CD8-positive, alpha-beta memory T cell (primary cell): ENCODE measurements around the gene HOXB13. TPM values are rescaled to one million over a fixed set of nuclear protein-coding genes. Genes with fewer than 3 reads are reported as not detected.

Experiments used
- CTCF ChIA-PET: fragments of 350-600 bp; sonication (Branson Sonifier 250); formaldehyde crosslinking; loops from one replicate; lab custom pipeline; 2021; ENCODE audit warnings: antibody characterized with exemption; lab: Charles Lee
- POLR2A ChIA-PET: fragments of 350-600 bp; sonication (Branson Sonifier 250); formaldehyde crosslinking; loops from one replicate; lab custom pipeline; 2021; ENCODE audit warnings: antibody characterized with exemption; lab: Charles Lee
- DNase-seq, 5 donors: peaks; one replicate each; pipeline versions ENCODE4 v3.0.0 to v3.0.0-alpha.2; 2020 to 2022; ENCODE audit warnings: mixed read lengths in 1 of 5
- H3K27ac ChIP-seq: one replicate; pipeline ENCODE4 v1.7.0; 2013; ENCODE audit warnings: low read depth, mild to moderate bottlenecking, low read length, moderate library complexity
- H3K27me3 ChIP-seq: 2 replicates; pipeline ENCODE4 v1.7.0; 2013; ENCODE audit warnings: low read length, mild to moderate bottlenecking; ENCODE audit not compliant: insufficient read depth, poor library complexity, severe bottlenecking
- H3K36me3 ChIP-seq: 2 replicates; pipeline ENCODE4 v1.7.0; 2013; ENCODE audit warnings: mild to moderate bottlenecking, low read length, moderate library complexity; ENCODE audit not compliant: insufficient read depth
- H3K4me1 ChIP-seq: 2 replicates; pipeline ENCODE4 v1.7.0; 2013; ENCODE audit warnings: mild to moderate bottlenecking, low read length, moderate library complexity; ENCODE audit not compliant: insufficient read depth
- H3K4me3 ChIP-seq: 2 replicates; pipeline ENCODE4 v1.7.0; 2013; ENCODE audit warnings: mild to moderate bottlenecking, low read length
- H3K9me3 ChIP-seq: 2 replicates; pipeline ENCODE4 v1.7.0; 2013; ENCODE audit warnings: mild to moderate bottlenecking, low read length
- H3K27ac Mint-ChIP-seq, 8 donors: one replicate each; pipeline ENCODE4 v1.8.0; 2020 to 2021; ENCODE audit warnings: mixed read lengths in 8 of 8, mild to moderate bottlenecking in 6 of 8, inconsistent platforms in 3 of 8, moderate library complexity in 3 of 8
- H3K27me3 Mint-ChIP-seq, 2 donors: one replicate each; pipeline ENCODE4 v1.8.0; 2020 to 2021; ENCODE audit warnings: mixed read lengths in 2 of 2, mild to moderate bottlenecking in 1 of 2, moderate library complexity in 1 of 2
- H3K36me3 Mint-ChIP-seq, 3 donors: one replicate each; pipeline ENCODE4 v1.8.0; 2020 to 2021; ENCODE audit warnings: mixed read lengths in 3 of 3, inconsistent platforms in 1 of 3, mild to moderate bottlenecking in 1 of 3
- H3K4me1 Mint-ChIP-seq, 3 donors: one replicate each; pipeline ENCODE4 v1.8.0; 2020 to 2021; ENCODE audit warnings: mixed read lengths in 3 of 3, inconsistent platforms in 1 of 3, mild to moderate bottlenecking in 1 of 3
- H3K4me3 Mint-ChIP-seq, 7 donors: one replicate each; pipeline ENCODE4 v1.8.0; 2020 to 2021; ENCODE audit warnings: mixed read lengths in 7 of 7, mild to moderate bottlenecking in 6 of 7, moderate library complexity in 4 of 7, inconsistent platforms in 2 of 7
- H3K9me3 Mint-ChIP-seq, 5 donors: one replicate each; pipeline ENCODE4 v1.8.0; 2020 to 2022; ENCODE audit warnings: mixed read lengths in 5 of 5, mild to moderate bottlenecking in 3 of 5, moderate library complexity in 2 of 5, inconsistent platforms in 1 of 5
- polyA plus RNA-seq: library from polyadenylated mRNA; unstranded; fragments of 300-500 nt; fragmentation: Illumina TruSeq; gene quantifications from one replicate; pipeline ENCODE4 v1.2.3, GENCODE V29; 2021
- total RNA-seq, 2 experiments: library from RNA; stranded (reverse); gene quantifications; one replicate each; pipeline ENCODE4 v1.2.3, GENCODE V29; 2021

Gene HOXB13
- total RNA-seq (not detected), polyA plus RNA-seq (not detected)

DNA sequence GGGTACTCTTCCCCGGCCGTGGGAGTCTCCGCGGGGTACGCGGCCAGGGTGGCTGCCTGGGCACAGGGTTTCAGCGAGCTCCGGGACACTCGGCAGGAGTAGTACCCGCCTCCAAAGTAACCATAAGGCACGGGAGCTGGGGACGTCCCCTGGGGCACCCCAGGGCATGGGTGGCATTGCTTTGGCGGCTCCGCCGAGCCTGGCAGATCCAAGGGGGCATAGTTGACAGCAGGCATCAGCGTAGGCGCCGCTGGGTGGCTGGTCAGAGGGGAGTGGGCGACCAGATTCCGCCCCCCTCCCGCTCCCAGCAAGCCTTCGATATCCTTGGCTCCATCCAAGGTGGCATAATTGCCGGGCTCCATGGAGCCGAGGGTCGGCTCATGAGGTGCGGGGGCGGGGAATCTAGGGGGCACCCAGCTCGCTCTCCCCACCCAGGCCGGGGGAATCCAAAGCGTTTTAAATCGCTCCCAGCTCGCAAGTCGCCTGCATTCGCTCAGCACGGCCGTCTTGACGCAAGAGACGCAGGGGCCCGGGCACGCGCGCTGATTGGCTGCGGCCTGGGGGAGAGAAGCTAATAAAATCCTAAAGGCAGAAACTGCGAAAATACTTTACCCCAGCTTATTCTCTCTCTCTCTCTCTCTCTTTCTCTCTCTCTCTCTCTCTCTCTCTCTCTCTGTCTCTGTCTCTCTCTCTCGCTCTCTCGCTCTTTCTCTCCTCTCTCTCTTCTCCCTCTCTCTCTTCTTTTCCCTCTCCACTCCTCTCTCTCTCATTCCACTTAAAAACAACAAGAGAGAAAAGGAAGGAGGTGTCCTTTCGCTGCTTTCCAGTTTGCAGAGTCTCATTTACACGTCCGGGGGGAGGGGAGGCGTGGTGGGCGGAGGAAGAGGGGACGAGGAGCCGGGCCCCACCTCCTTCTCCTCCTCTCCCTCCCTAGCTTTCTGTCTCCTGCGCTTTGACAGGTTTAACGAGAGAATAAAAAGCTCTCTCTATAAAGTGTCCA, at the start of gene HOXB13:
Gene HOXB13 (minus strand): TSS at position 519 of the 1,000 bp plus-strand sequence. CDS start 157 bp downstream, at position 362.
- Mint-ChIP-seq H3K4me1 (peaks cover 42 to 58% (median 43%) of the 10 kb centered on the region in 3 donors), H3K27ac (peak within 1 kb of the TSS in 3 of 8 donors; percentile 36 to 70 (median 64)), H3K4me3 (peak within 1 kb of the TSS; percentile 44 to 81 (median 61)), H3K27me3 (peaks cover 86 to 94% of the 10 kb centered on the region in 2 donors), H3K9me3 (peaks cover 0 to 1% (median 0%) of the 10 kb centered on the region in 5 donors), H3K36me3 (no peaks in the 10 kb centered on the region)
- H3K27me3 ChIP-seq = peaks cover 96% of the 10 kb centered on the region
- H3K36me3 ChIP-seq = no peaks in the 10 kb centered on the region
- DNase-seq = peak in 1 of 5 donors; percentile 30
- no peak within 1 kb of the TSS for H3K27ac ChIP-seq
- no peaks in the 10 kb centered on the region for H3K9me3 ChIP-seq
- ChIA-PET CTCF (no interaction called here), POLR2A (no interaction called here)
- H3K4me3 ChIP-seq = peak within 1 kb of the TSS; percentile 22
- peaks cover 30% of the 10 kb centered on the region for H3K4me1 ChIP-seq

DNA sequence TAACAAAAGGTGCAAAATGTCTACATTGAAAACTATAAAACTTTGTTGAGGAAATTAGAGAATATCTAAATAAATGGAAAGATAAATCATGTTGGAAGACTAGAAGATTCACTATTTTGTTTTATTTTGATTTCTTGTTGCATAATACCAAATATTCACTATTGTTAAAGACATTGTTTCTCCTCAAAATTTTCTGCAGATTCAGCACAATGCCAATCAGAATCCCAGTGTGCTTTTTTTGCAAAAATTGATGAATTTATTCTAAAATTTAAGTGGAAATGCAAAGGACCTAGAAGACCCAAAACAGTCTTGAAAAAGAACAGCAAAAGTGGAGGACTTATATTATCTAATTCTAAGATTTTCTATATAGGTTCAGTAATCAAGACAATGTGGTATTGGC, 48.1 kb upstream of the HOXB13 start:
- Histone ChIP-seq H3K4me3 (no peak overlapping the region), H3K36me3 (no peaks in the 10 kb centered on the region), H3K27ac (no peak overlapping the region), H3K9me3 (no peaks in the 10 kb centered on the region), H3K27me3 (no peaks in the 10 kb centered on the region), H3K4me1 (no peaks in the 10 kb centered on the region)
- Mint-ChIP-seq H3K36me3 (no peaks in the 10 kb centered on the region), H3K4me3 (no peak overlapping the region), H3K27ac (no peak overlapping the region), H3K27me3 (peaks cover 27 to 34% of the 10 kb centered on the region in 2 donors), H3K9me3 (peaks cover 0 to 2% (median 0%) of the 10 kb centered on the region in 5 donors), H3K4me1 (no peaks in the 10 kb centered on the region)
- no peak for DNase-seq
- ChIA-PET POLR2A (no interaction called here), CTCF (no interaction called here)

DNA sequence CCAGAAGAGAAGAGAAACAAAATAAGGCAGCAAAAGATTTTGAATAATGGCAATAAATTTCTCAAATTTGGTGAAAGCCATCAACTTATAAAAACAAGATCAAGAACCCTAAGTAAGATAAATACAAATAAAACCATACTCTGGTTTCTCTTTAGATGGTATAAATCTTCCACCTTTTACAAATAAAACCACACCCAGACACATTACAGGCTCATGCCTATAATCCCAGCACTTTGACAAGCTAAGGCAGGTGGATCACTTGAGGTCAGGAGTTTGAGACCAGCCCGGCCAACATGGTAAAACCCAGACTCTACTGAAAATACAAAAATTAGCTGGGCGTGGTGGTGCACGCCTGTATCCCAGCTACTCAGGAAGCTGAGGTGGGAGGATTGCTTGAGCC, 44.7 kb upstream of the HOXB13 start:
- CTCF ChIA-PET = no interaction called here

DNA sequence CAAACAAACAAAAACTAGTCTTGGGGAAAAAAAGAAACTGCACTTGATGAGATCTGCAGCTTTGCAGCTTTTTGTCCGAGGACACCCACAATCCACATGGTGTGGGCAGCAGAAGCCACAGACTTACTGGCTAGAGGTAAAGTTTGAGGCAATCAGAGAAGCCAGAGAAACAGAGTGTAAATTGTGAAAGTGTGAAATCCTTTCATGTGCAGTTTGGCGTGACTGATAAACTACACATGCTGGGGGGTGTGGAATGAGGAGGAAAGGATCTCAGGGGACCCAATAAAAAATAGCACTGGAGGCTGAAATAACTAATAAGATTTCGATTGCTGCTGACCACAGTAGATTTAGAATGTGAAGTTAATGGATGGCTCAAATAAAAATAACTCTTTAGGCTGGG, 42.4 kb upstream of the HOXB13 start:
- H3K27me3 Mint-ChIP-seq = peaks cover 27 to 70% of the 10 kb centered on the region in 2 donors
- H3K9me3 Mint-ChIP-seq = peaks cover 0 to 2% (median 0%) of the 10 kb centered on the region in 5 donors
- H3K27ac Mint-ChIP-seq = no peak overlapping the region
- Histone ChIP-seq H3K9me3 (no peaks in the 10 kb centered on the region), H3K4me3 (no peak overlapping the region), H3K36me3 (no peaks in the 10 kb centered on the region), H3K27ac (no peak overlapping the region), H3K4me1 (no peaks in the 10 kb centered on the region), H3K27me3 (peaks cover 11% of the 10 kb centered on the region)
- peaks cover 0 to 4% (median 0%) of the 10 kb centered on the region in 3 donors for H3K36me3 Mint-ChIP-seq
- H3K4me1 Mint-ChIP-seq = no peaks in the 10 kb centered on the region
- no peak for DNase-seq
- POLR2A ChIA-PET = no interaction called here
- no peak overlapping the region for H3K4me3 Mint-ChIP-seq
- CTCF ChIA-PET = no interaction called here

More for the DNA sequence above, 44.7 kb upstream of the HOXB13 start:
- Mint-ChIP-seq H3K9me3 (peaks cover 0 to 2% (median 0%) of the 10 kb centered on the region in 5 donors), H3K4me1 (no peaks in the 10 kb centered on the region), H3K36me3 (peaks cover 0 to 4% (median 0%) of the 10 kb centered on the region in 3 donors), H3K4me3 (no peak overlapping the region), H3K27ac (no peak overlapping the region), H3K27me3 (peaks cover 25 to 60% of the 10 kb centered on the region in 2 donors)
- Histone ChIP-seq H3K4me1 (no peaks in the 10 kb centered on the region), H3K9me3 (no peaks in the 10 kb centered on the region), H3K27ac (no peak overlapping the region), H3K27me3 (peaks cover 11% of the 10 kb centered on the region), H3K4me3 (no peak overlapping the region), H3K36me3 (no peaks in the 10 kb centered on the region)
- POLR2A ChIA-PET = interaction anchor here (0.7 kb wide), 1 partner anchor 28 kb away, joined by 8 read pairs; no protein-coding TSS in a partner anchor
- no peak for DNase-seq

DNA sequence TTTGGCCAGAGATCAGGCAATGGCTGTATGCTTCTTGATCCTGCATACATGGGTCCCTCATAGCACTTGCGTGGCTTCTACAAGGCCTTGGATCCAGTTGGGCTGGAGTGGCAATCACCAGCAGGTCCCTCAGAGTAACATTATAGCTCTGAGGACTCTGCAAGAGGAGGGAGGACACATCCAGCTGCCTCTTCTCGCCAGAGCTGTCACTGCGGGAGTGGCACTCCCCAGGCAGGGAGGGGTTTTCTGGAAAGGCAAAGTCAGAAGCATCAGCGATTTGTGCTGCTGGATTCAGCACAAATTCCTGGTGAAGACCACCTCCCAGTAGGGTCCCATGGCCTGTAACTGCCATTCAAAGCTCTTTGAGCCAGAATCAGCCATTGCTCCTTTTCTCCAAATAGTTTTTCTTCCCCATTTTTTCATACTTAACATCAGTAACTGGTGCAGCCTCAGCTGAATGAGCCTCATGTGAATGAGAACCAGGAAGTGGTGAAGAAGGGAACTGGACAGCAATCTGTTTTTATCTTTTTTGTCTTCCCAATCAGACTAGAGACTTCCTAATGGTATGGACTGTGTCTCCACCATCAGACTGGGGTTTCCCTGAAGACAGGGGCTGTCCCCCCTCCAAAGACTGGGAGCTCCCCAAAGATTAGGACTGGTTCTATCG, 40.6 kb upstream of the HOXB13 start:
- CTCF ChIA-PET = interaction anchor here (0.9 to 1.2 kb wide), 2 partner anchors 8 to 9 kb away, joined by 3 read pairs; no protein-coding TSS in a partner anchor
- H3K27me3 Mint-ChIP-seq = peaks cover 18 to 74% of the 10 kb centered on the region in 2 donors
- no peak overlapping the region for H3K4me3 Mint-ChIP-seq
- H3K36me3 Mint-ChIP-seq = peaks cover 0 to 4% (median 0%) of the 10 kb centered on the region in 3 donors
- no peak for DNase-seq
- Histone ChIP-seq H3K4me1 (no peaks in the 10 kb centered on the region), H3K27ac (no peak overlapping the region), H3K9me3 (no peaks in the 10 kb centered on the region), H3K4me3 (no peak overlapping the region), H3K36me3 (no peaks in the 10 kb centered on the region), H3K27me3 (peaks cover 16% of the 10 kb centered on the region)
- POLR2A ChIA-PET = no interaction called here
- H3K27ac Mint-ChIP-seq = peak overlapping the region in 1 of 8 donors; percentile 65
- H3K9me3 Mint-ChIP-seq = no peaks in the 10 kb centered on the region
- no peaks in the 10 kb centered on the region for H3K4me1 Mint-ChIP-seq

DNA sequence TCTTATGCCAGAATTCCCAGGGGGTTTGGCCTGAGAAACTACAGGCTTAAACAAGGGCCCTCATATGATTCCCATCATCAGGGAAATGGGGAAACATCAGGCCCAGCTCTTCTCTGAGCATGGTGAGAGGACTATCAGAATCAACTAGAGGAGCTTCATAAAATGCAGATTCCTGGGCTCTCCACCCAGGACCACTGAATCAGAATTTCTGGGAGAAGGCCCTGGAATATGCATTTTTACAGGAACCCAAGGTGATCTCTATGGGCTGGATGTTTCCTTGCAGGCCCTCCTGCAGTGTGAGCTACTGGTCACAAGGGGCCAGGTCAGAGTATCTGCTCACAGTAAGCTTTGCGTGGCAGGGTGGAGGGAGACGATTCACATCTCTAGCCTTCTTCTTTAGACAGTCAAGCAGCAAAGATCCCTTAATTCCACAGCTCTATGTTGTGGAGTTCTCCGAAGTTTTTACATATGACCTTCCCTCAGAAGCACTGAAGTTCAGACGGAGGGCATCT, 38.8 kb upstream of the HOXB13 start:
- H3K4me1 Mint-ChIP-seq = no peaks in the 10 kb centered on the region
- POLR2A ChIA-PET = no interaction called here
- no peaks in the 10 kb centered on the region for H3K9me3 ChIP-seq
- no peak overlapping the region for H3K27ac Mint-ChIP-seq
- H3K27me3 Mint-ChIP-seq = peaks cover 25 to 80% of the 10 kb centered on the region in 2 donors
- no peaks in the 10 kb centered on the region for H3K9me3 Mint-ChIP-seq
- no peak overlapping the region for H3K4me3 ChIP-seq
- H3K4me1 ChIP-seq = no peaks in the 10 kb centered on the region
- CTCF ChIA-PET = no interaction called here
- no peak overlapping the region for H3K4me3 Mint-ChIP-seq
- H3K36me3 Mint-ChIP-seq = peaks cover 0 to 4% (median 0%) of the 10 kb centered on the region in 3 donors
- H3K27ac ChIP-seq = no peak overlapping the region
- H3K36me3 ChIP-seq = no peaks in the 10 kb centered on the region
- peaks cover 16% of the 10 kb centered on the region for H3K27me3 ChIP-seq
- DNase-seq = no peak

DNA sequence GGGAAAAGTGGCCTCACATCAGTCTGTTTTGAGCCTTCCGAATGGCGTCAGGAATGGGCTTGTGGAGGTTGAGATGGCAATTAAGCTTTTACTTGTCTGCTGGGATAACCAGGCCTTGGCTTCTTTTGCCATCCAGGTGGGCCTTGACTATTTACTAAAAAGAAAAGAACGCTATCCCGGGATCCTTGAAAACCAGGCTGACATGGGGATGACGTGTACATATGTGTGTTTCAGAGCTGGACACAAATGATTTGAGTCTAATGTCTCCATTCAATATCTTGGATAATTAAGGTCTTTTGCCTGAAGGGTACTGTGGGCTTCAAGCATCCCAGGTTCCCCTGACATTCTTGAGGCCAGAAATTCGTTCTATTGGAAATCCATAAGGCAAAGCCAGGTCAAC, 32.6 kb upstream of the HOXB13 start:
- no peak overlapping the region for H3K4me3 Mint-ChIP-seq
- peaks cover 0 to 2% (median 0%) of the 10 kb centered on the region in 3 donors for H3K36me3 Mint-ChIP-seq
- no peak for DNase-seq
- H3K4me3 ChIP-seq = no peak overlapping the region
- POLR2A ChIA-PET = no interaction called here
- no peak overlapping the region for H3K27ac Mint-ChIP-seq
- CTCF ChIA-PET = interaction anchor here (1.0 kb wide), 1 partner anchor 8 kb away, joined by 3 read pairs; no protein-coding TSS in a partner anchor
- no peaks in the 10 kb centered on the region for H3K36me3 ChIP-seq
- no peaks in the 10 kb centered on the region for H3K9me3 Mint-ChIP-seq
- H3K27ac ChIP-seq = no peak overlapping the region
- no peaks in the 10 kb centered on the region for H3K4me1 ChIP-seq
- H3K27me3 ChIP-seq = peaks cover 22% of the 10 kb centered on the region
- no peaks in the 10 kb centered on the region for H3K9me3 ChIP-seq
- H3K4me1 Mint-ChIP-seq = no peaks in the 10 kb centered on the region
- H3K27me3 Mint-ChIP-seq = peaks cover 39 to 89% of the 10 kb centered on the region in 2 donors
